HepG2 (cell line): ENCODE measurements around the gene FAT1. TPM values are rescaled to one million over a fixed set of nuclear protein-coding genes. Genes with fewer than 3 reads are reported as not detected.

Experiments
- AFF4 ChIP-seq: sonication (generic); formaldehyde crosslinking; IDR thresholded peaks from 2 replicates; pipeline ENCODE4 v1.4.0; 2020; ENCODE audit warnings: missing genetic modification reagents
- AGO1 ChIP-seq: fragments of 200-400 bp; formaldehyde crosslinking; IDR thresholded peaks from 2 replicates; pipeline ENCODE4 v1.6.1; 2017; ENCODE audit warnings: mild to moderate bottlenecking, low read depth, low read length, moderate library complexity; ENCODE audit not compliant: poor library complexity, severe bottlenecking
- BCL6 ChIP-seq: IDR thresholded peaks from 2 replicates; pipeline ENCODE4 v1.6.1; 2016; ENCODE audit warnings: missing genetic modification reagents, missing compliant biosample characterization
- BRD4 ChIP-seq: sonication (generic); formaldehyde crosslinking; IDR thresholded peaks from 2 replicates; pipeline ENCODE4 v1.4.0; 2020; ENCODE audit warnings: missing genetic modification reagents
- NFE2L1 ChIP-seq: sonication (generic); formaldehyde crosslinking; IDR thresholded peaks from 2 replicates; pipeline ENCODE4 v1.4.0; 2020; ENCODE audit warnings: missing genetic modification reagents, mild to moderate bottlenecking, borderline replicate concordance
- THAP9 ChIP-seq: sonication (generic); formaldehyde crosslinking; IDR thresholded peaks from 2 replicates; pipeline ENCODE4; 2020; ENCODE audit warnings: missing genetic modification reagents, mild to moderate bottlenecking, borderline replicate concordance
- ZC3H4 ChIP-seq: sonication (generic); formaldehyde crosslinking; IDR thresholded peaks from 2 replicates; pipeline ENCODE4 v1.4.0; 2020; ENCODE audit warnings: missing genetic modification reagents, borderline replicate concordance
- ZNF253 ChIP-seq: sonication (generic); formaldehyde crosslinking; IDR thresholded peaks from 2 replicates; pipeline ENCODE4 v1.8.0; 2022; ENCODE audit warnings: mild to moderate bottlenecking, missing genetic modification reagents, borderline replicate concordance
- ZNF264 ChIP-seq: sonication (generic); formaldehyde crosslinking; IDR thresholded peaks from 2 replicates; pipeline ENCODE4 v1.4.0; 2020; ENCODE audit warnings: missing genetic modification reagents
- ZNF350 ChIP-seq: sonication (generic); formaldehyde crosslinking; IDR thresholded peaks from 2 replicates; pipeline ENCODE4 v1.4.0; 2020; ENCODE audit warnings: mild to moderate bottlenecking, low read depth, missing genetic modification reagents, borderline replicate concordance
- ZNF549 ChIP-seq: sonication (generic); formaldehyde crosslinking; IDR thresholded peaks from 2 replicates; pipeline ENCODE4 v1.5.0; 2020; ENCODE audit warnings: missing genetic modification reagents
- ZNF556 ChIP-seq: sonication (generic); formaldehyde crosslinking; IDR thresholded peaks from 2 replicates; pipeline ENCODE4 v1.4.0; 2020; ENCODE audit warnings: mild to moderate bottlenecking, missing genetic modification reagents, borderline replicate concordance
- ZNF557 ChIP-seq: sonication (generic); formaldehyde crosslinking; IDR thresholded peaks from 2 replicates; pipeline ENCODE4 v1.4.0; 2020; ENCODE audit warnings: missing genetic modification reagents
- ZNF609 ChIP-seq: sonication (generic); formaldehyde crosslinking; IDR thresholded peaks from 2 replicates; pipeline ENCODE4 v1.4.0; 2020; ENCODE audit warnings: mild to moderate bottlenecking, missing genetic modification reagents, borderline replicate concordance
- ZNF614 ChIP-seq: IDR thresholded peaks from 2 replicates; pipeline ENCODE4 v1.6.1; 2018; ENCODE audit warnings: missing biosample characterization, missing genetic modification reagents, inconsistent platforms, borderline replicate concordance
- ZNF891 ChIP-seq: sonication (generic); formaldehyde crosslinking; IDR thresholded peaks from 2 replicates; pipeline ENCODE4 v1.5.0; 2020; ENCODE audit warnings: mild to moderate bottlenecking, missing genetic modification reagents
- polyA plus RNA-seq, 8 experiments: library from polyadenylated mRNA; depleted of rRNA in 3 of 8; stranded (reverse) in 7 of 8; unstranded in 1 of 8; fragments of >200 nt; fragmentation: Illumina TruSeq in 4 of 8; extraction: Trizol in 4 of 8; gene quantifications; 2 replicates each; pipeline versions ENCODE4 v1.2.1 to v1.2.3, GENCODE V29; 2011 to 2016; ENCODE audit warnings: low read depth in 4 of 8, missing spikeins in 1 of 8, mixed read lengths in 1 of 8; ENCODE audit not compliant: insufficient read depth in 1 of 8
- total RNA-seq, 5 experiments: library from RNA; depleted of rRNA; stranded (reverse); fragments of >200 nt; fragmentation: Illumina TruSeq; extraction: Trizol; gene quantifications; 2 replicates each; pipeline ENCODE4 v1.2.3, GENCODE V29; 2016; ENCODE audit warnings: low read depth in 1 of 5
- TF ChIP-seq, protein P1 (sequence below): sonication (generic); formaldehyde crosslinking; IDR thresholded peaks from 2 replicates; pipeline ENCODE4 v1.4.0; 2020; ENCODE audit warnings: mild to moderate bottlenecking, low read depth, missing genetic modification reagents

FAT1 gene
- total and polyA plus RNA-seq, 2 of the 13 experiments (the other 11 are each of a cell fraction or from before 2014, with no cell fraction given) = 185 to 216 TPM

GRCh38 chr4:186698028-186698427, 25.6 kb downstream of the FAT1 start (continued):
- TF ChIP-seq ZNF609 (CRISPR knock-in tag) = no peak; the same call in 1 of the 2 replicates
- no peak for TF ChIP-seq ZNF614 (CRISPR knock-in tag)
- no peak for TF ChIP-seq AFF4 (CRISPR knock-in tag)
- TF ChIP-seq ZNF557 (CRISPR knock-in tag) = no peak
- TF ChIP-seq, protein P1, sequence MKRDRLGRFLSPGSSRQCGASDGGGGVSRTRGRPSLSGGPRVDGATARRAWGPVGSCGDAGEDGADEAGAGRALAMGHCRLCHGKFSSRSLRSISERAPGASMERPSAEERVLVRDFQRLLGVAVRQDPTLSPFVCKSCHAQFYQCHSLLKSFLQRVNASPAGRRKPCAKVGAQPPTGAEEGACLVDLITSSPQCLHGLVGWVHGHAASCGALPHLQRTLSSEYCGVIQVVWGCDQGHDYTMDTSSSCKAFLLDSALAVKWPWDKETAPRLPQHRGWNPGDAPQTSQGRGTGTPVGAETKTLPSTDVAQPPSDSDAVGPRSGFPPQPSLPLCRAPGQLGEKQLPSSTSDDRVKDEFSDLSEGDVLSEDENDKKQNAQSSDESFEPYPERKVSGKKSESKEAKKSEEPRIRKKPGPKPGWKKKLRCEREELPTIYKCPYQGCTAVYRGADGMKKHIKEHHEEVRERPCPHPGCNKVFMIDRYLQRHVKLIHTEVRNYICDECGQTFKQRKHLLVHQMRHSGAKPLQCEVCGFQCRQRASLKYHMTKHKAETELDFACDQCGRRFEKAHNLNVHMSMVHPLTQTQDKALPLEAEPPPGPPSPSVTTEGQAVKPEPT (CRISPR knock-in tag) = no peak
- no peak for TF ChIP-seq ZNF891 (CRISPR knock-in tag)
- peak; percentile 46; the same call in 1 of the 2 replicates for TF ChIP-seq ZNF350
- TF ChIP-seq ZC3H4 = no peak
- TF ChIP-seq ZNF264 = no peak
- TF ChIP-seq ZNF549 = peak; percentile 91
- TF ChIP-seq BRD4 (CRISPR knock-in tag) = no peak
- TF ChIP-seq THAP9 = no peak
- no peak for TF ChIP-seq ZNF253 (CRISPR knock-in tag)
- no peak for TF ChIP-seq ZNF556 (CRISPR knock-in tag)
- TF ChIP-seq AGO1 = no peak
- TF ChIP-seq BCL6 (CRISPR knock-in tag) = peak; percentile 72
- no peak for TF ChIP-seq NFE2L1 (CRISPR knock-in tag)
